D721Med (cell line): ENCODE results near the gene SLCO1C1.

Experiments
- DNase-seq: peaks from one replicate; pipeline ENCODE4 v3.0.0; 2011; ENCODE audit warnings: low spot score; ENCODE audit not compliant: insufficient read length
- FAIRE-seq: peaks from 2 replicates; lab custom pipeline; 2011; peaks lifted over from hg19 to GRCh38; lab: Jason Lieb, UNC
- TF ChIP-seq, protein P1 (sequence below): IDR thresholded peaks from 2 replicates; pipeline ENCODE4 v1.5.1; 2012; ENCODE audit warnings: mild to moderate bottlenecking, control low read depth; ENCODE audit not compliant: insufficient read depth; ENCODE audit errors: missing control alignments

Gene SLCO1C1

GRCh38 chr12:20792971-20793370 is 97.8 kb downstream of the SLCO1C1 start:
- TF ChIP-seq, protein P1, sequence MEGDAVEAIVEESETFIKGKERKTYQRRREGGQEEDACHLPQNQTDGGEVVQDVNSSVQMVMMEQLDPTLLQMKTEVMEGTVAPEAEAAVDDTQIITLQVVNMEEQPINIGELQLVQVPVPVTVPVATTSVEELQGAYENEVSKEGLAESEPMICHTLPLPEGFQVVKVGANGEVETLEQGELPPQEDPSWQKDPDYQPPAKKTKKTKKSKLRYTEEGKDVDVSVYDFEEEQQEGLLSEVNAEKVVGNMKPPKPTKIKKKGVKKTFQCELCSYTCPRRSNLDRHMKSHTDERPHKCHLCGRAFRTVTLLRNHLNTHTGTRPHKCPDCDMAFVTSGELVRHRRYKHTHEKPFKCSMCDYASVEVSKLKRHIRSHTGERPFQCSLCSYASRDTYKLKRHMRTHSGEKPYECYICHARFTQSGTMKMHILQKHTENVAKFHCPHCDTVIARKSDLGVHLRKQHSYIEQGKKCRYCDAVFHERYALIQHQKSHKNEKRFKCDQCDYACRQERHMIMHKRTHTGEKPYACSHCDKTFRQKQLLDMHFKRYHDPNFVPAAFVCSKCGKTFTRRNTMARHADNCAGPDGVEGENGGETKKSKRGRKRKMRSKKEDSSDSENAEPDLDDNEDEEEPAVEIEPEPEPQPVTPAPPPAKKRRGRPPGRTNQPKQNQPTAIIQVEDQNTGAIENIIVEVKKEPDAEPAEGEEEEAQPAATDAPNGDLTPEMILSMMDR, result no peak
- FAIRE-seq, result no peak

GRCh38 chr12:20798554-20798953 is 103.4 kb downstream of the SLCO1C1 start:
- DNase-seq, result no peak
- TF ChIP-seq, protein P1, result peak; percentile 66
- FAIRE-seq, result peak; percentile 82

More at GRCh38 chr12:20792971-20793370, 97.8 kb downstream of the SLCO1C1 start:
- DNase-seq, result no peak

GRCh38 chr12:20800160-20800559 is 105.0 kb downstream of the SLCO1C1 start:
- DNase-seq (no peak), FAIRE-seq (no peak)
- TF ChIP-seq, protein P1, result no peak

- TF ChIP-seq, protein P1, result no peak
- DNase-seq (no peak), FAIRE-seq (no peak)
These were observed 105.9 kb downstream of the SLCO1C1 start for GRCh38 chr12:20801035-20801434.
